ENCODE data around the gene DEFB118.

Gene DEFB118

DNA sequence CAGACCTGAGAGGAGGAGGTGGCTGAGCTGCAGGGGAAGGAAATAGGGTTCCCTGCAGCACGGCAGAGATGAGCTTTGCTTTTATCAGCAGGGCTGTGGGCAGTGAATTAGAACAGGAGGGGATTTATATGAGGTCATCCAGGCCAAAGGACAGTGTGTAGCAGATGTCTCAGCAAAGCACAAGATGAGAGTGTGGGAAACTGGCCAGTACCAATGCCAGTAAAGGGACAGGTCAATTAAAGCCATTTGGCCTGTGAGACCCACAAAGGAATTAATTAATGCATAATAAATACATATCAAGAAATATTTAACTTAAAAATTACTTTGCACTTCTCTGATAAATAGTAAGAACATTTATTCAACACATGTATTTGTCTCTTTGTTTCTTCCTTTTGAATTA is 22.1 kb downstream of the DEFB118 start, which contains the start of gene DEFB119:
TSS of gene DEFB119 (minus strand) at position 101 of the 400 bp plus-strand sequence. CDS start 107 bp downstream, outside the sequence.
- no peak within 1 kb of the TSS for H3K14ac ChIP-seq (ENCODE audit: low read length)
- no peaks in the 10 kb centered on the region for H3K79me2 ChIP-seq (ENCODE audit: control insufficient read depth, insufficient read depth, low read length, poor library complexity)
- H2AFZ ChIP-seq (ENCODE audit: insufficient read depth, low read length, poor library complexity): no peak within 1 kb of the TSS
- H3K9ac ChIP-seq (ENCODE audit: low read length): no peak within 1 kb of the TSS
- no peak within 1 kb of the TSS for H3K4me2 ChIP-seq (ENCODE audit: low read length)
- H3K23ac ChIP-seq (ENCODE audit: low read length): no peak within 1 kb of the TSS
- H2BK12ac ChIP-seq (ENCODE audit: low read length): no peak within 1 kb of the TSS
- no peak within 1 kb of the TSS for H3K27ac ChIP-seq (ENCODE audit: low read depth, low read length)
- H4K8ac ChIP-seq (ENCODE audit: low read depth, low read length): no peak within 1 kb of the TSS
- no CpG with 5 or more reads among the region's 1 CpG for WGBS (ENCODE audit: extremely low coverage, insufficient coverage, insufficient read length)
- H4K12ac ChIP-seq (ENCODE audit: low read depth, low read length): no peak within 1 kb of the TSS
- peaks cover 36% of the 10 kb centered on the region for H3K9me3 ChIP-seq (ENCODE audit: insufficient read depth, low read depth, low read length)
- no peaks in the 10 kb centered on the region for H3K36me3 ChIP-seq (ENCODE audit: control insufficient read depth in 1 of 2, insufficient read depth in 2 of 2, low read length in 2 of 2)
- no peak within 1 kb of the TSS for H4K91ac ChIP-seq (ENCODE audit: low read depth, low read length)
- H3K79me1 ChIP-seq (ENCODE audit: low read length): no peaks in the 10 kb centered on the region
- no peaks in the 10 kb centered on the region for H3K4me1 ChIP-seq (ENCODE audit: control insufficient read depth in 1 of 2, insufficient read depth in 2 of 2, low read length in 2 of 2)
- no peaks in the 10 kb centered on the region for H3K27me3 ChIP-seq (ENCODE audit: insufficient read depth, low read length)
- no peak within 1 kb of the TSS for H2BK120ac ChIP-seq (ENCODE audit: insufficient read depth, low read length, poor library complexity)
- H3K4me3 ChIP-seq (ENCODE audit: low read depth, low read length): no peak within 1 kb of the TSS
- H2BK5ac ChIP-seq (ENCODE audit: low read depth, low read length, poor library complexity): no peak within 1 kb of the TSS
- no peak within 1 kb of the TSS for H3K4ac ChIP-seq (ENCODE audit: low read depth, low read length)
- no peak for DNase-seq
- H2AK5ac ChIP-seq (ENCODE audit: low read length): no peak within 1 kb of the TSS
- no peak within 1 kb of the TSS for H3K18ac ChIP-seq (ENCODE audit: low read length)

DNA sequence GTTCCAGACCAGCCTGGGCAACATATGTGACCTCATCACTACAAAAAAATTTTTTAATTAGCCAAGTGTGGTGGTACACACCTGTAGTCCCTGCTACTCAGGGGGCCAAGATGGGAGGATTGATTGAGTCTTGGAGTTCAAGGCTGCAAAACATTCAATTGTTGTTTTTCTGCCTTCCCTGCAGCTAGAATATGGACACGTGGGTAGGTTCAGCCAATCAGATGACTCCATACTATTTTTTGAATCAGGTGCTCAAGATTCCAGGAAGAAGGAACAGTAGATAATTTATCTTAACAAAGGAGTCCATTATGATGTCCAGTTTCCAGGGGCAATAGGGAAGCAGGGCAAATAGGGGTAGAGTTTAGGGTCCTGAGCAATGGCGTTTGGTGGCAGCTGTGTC is 24.4 kb downstream of the DEFB118 start:
- no peak overlapping the region for H2BK120ac ChIP-seq (ENCODE audit: insufficient read depth, low read length, poor library complexity)
- no peaks in the 10 kb centered on the region for H3K27me3 ChIP-seq (ENCODE audit: insufficient read depth, low read length)
- no peak overlapping the region for H4K91ac ChIP-seq (ENCODE audit: low read depth, low read length)
- no CpG with 5 or more reads among the region's 2 CpGs for WGBS (ENCODE audit: extremely low coverage, insufficient coverage, insufficient read length)
- no peak overlapping the region for H3K14ac ChIP-seq (ENCODE audit: low read length)
- no peak overlapping the region for H2AFZ ChIP-seq (ENCODE audit: insufficient read depth, low read length, poor library complexity)
- no peaks in the 10 kb centered on the region for H3K4me1 ChIP-seq (ENCODE audit: control insufficient read depth in 1 of 2, insufficient read depth in 2 of 2, low read length in 2 of 2)
- peak overlapping the region; percentile 63 for H3K9ac ChIP-seq (ENCODE audit: low read length)
- H3K23ac ChIP-seq (ENCODE audit: low read length): no peak overlapping the region
- no peak overlapping the region for H2BK12ac ChIP-seq (ENCODE audit: low read length)
- H2AK5ac ChIP-seq (ENCODE audit: low read length): no peak overlapping the region
- no peak overlapping the region for H3K18ac ChIP-seq (ENCODE audit: low read length)
- no peak overlapping the region for H3K4me2 ChIP-seq (ENCODE audit: low read length)
- H4K12ac ChIP-seq (ENCODE audit: low read depth, low read length): no peak overlapping the region
- no peak overlapping the region for H3K4me3 ChIP-seq (ENCODE audit: low read depth, low read length)
- H3K79me1 ChIP-seq (ENCODE audit: low read length): no peaks in the 10 kb centered on the region
- peaks cover 29% of the 10 kb centered on the region for H3K9me3 ChIP-seq (ENCODE audit: insufficient read depth, low read depth, low read length)
- H4K8ac ChIP-seq (ENCODE audit: low read depth, low read length): no peak overlapping the region
- no peak overlapping the region for H3K4ac ChIP-seq (ENCODE audit: low read depth, low read length)
- DNase-seq: no peak
- H3K27ac ChIP-seq (ENCODE audit: low read depth, low read length): no peak overlapping the region
- no peak overlapping the region for H2BK5ac ChIP-seq (ENCODE audit: low read depth, low read length, poor library complexity)
- H3K79me2 ChIP-seq (ENCODE audit: control insufficient read depth, insufficient read depth, low read length, poor library complexity): no peaks in the 10 kb centered on the region
- H3K36me3 ChIP-seq (ENCODE audit: control insufficient read depth in 1 of 2, insufficient read depth in 2 of 2, low read length in 2 of 2): no peaks in the 10 kb centered on the region

DNA sequence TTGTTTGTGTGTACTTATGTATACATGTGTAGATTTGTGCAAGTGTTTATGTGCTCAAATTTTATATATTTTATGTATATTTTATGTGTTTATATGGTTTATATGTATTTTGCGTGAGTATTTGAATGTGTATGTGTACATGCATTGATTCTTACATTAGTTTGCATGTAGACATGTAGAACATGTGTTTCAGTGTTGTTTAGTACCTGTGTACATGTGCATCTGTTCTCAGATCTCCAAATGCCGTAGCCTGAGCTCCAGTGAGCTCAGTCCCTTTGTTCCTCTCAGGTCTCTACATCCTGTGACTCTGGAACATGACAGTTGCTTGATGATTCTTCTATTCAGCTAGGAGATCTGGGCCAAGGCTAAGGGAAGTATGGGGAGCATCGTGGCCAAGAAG is 26.5 kb downstream of the DEFB118 start:
- 83% methylated on average over 1 of the region's 3 CpGs for WGBS (ENCODE audit: extremely low coverage, insufficient coverage, insufficient read length)
- DNase-seq: no peak
- no peaks in the 10 kb centered on the region for H3K79me2 ChIP-seq (ENCODE audit: control insufficient read depth, insufficient read depth, low read length, poor library complexity)

DNA sequence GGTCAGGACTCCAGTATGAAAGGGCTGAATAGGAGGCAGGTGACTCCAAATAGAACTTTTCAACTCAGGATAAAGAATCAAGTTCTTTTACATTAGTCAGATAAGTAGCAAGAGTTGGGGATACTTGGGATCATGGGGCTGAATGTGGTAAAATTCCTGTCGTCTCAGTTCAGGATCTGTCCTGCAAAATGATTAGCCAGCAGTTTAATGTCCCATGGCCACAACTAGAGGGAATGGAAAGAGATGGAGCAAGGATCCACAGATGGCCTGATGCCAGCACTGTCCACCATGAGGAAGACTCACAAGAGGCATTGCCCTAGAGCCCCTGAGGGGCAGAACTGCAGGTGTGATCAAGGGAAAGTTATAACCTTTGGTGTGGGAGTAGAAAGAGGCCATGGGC is 35.5 kb downstream of the DEFB118 start:
- no peak for DNase-seq
- no peak overlapping the region for H3K14ac ChIP-seq (ENCODE audit: low read length)
- no peaks in the 10 kb centered on the region for H3K79me2 ChIP-seq (ENCODE audit: control insufficient read depth, insufficient read depth, low read length, poor library complexity)
- no peak overlapping the region for H3K27ac ChIP-seq (ENCODE audit: low read depth, low read length)
- no peak overlapping the region for H3K4me3 ChIP-seq (ENCODE audit: low read depth, low read length)
- H3K23ac ChIP-seq (ENCODE audit: low read length): no peak overlapping the region
- no CpG with 5 or more reads among the region's 1 CpG for WGBS (ENCODE audit: extremely low coverage, insufficient coverage, insufficient read length)
- no peaks in the 10 kb centered on the region for H3K79me1 ChIP-seq (ENCODE audit: low read length)
- H3K4me1 ChIP-seq (ENCODE audit: control insufficient read depth in 1 of 2, insufficient read depth in 2 of 2, low read length in 2 of 2): no peaks in the 10 kb centered on the region
- no peaks in the 10 kb centered on the region for H3K36me3 ChIP-seq (ENCODE audit: control insufficient read depth in 1 of 2, insufficient read depth in 2 of 2, low read length in 2 of 2)
- no peak overlapping the region for H4K12ac ChIP-seq (ENCODE audit: low read depth, low read length)
- H2BK12ac ChIP-seq (ENCODE audit: low read length): no peak overlapping the region
- H3K27me3 ChIP-seq (ENCODE audit: insufficient read depth, low read length): no peaks in the 10 kb centered on the region
- no peak overlapping the region for H4K91ac ChIP-seq (ENCODE audit: low read depth, low read length)
- H3K9ac ChIP-seq (ENCODE audit: low read length): no peak overlapping the region
- H2BK5ac ChIP-seq (ENCODE audit: low read depth, low read length, poor library complexity): no peak overlapping the region
- peaks cover 24% of the 10 kb centered on the region for H3K9me3 ChIP-seq (ENCODE audit: insufficient read depth, low read depth, low read length)
- no peak overlapping the region for H4K8ac ChIP-seq (ENCODE audit: low read depth, low read length)
- no peak overlapping the region for H2BK120ac ChIP-seq (ENCODE audit: insufficient read depth, low read length, poor library complexity)
- H2AFZ ChIP-seq (ENCODE audit: insufficient read depth, low read length, poor library complexity): no peak overlapping the region
- H3K4ac ChIP-seq (ENCODE audit: low read depth, low read length): no peak overlapping the region
- no peak overlapping the region for H2AK5ac ChIP-seq (ENCODE audit: low read length)
- no peak overlapping the region for H3K4me2 ChIP-seq (ENCODE audit: low read length)
- H3K18ac ChIP-seq (ENCODE audit: low read length): no peak overlapping the region

More for the DNA sequence above, 26.5 kb downstream of the DEFB118 start:
- Histone ChIP-seq H4K91ac (ENCODE audit: low read depth, low read length) (no peak overlapping the region), H2AFZ (ENCODE audit: insufficient read depth, low read length, poor library complexity) (no peak overlapping the region), H3K4me3 (ENCODE audit: low read depth, low read length) (no peak overlapping the region), H2BK5ac (ENCODE audit: low read depth, low read length, poor library complexity) (no peak overlapping the region), H3K9me3 (ENCODE audit: insufficient read depth, low read depth, low read length) (peaks cover 27% of the 10 kb centered on the region), H2AK5ac (ENCODE audit: low read length) (no peak overlapping the region), H4K8ac (ENCODE audit: low read depth, low read length) (no peak overlapping the region), H3K18ac (ENCODE audit: low read length) (no peak overlapping the region), H3K9ac (ENCODE audit: low read length) (no peak overlapping the region), H3K27me3 (ENCODE audit: insufficient read depth, low read length) (no peaks in the 10 kb centered on the region), H3K36me3 (ENCODE audit: control insufficient read depth in 1 of 2, insufficient read depth in 2 of 2, low read length in 2 of 2) (no peaks in the 10 kb centered on the region), H3K4ac (ENCODE audit: low read depth, low read length) (no peak overlapping the region), H2BK120ac (ENCODE audit: insufficient read depth, low read length, poor library complexity) (no peak overlapping the region), H3K23ac (ENCODE audit: low read length) (no peak overlapping the region), H3K27ac (ENCODE audit: low read depth, low read length) (no peak overlapping the region), H3K79me1 (ENCODE audit: low read length) (no peaks in the 10 kb centered on the region), H3K14ac (ENCODE audit: low read length) (no peak overlapping the region), H3K4me2 (ENCODE audit: low read length) (no peak overlapping the region), H2BK12ac (ENCODE audit: low read length) (no peak overlapping the region), H4K12ac (ENCODE audit: low read depth, low read length) (no peak overlapping the region), H3K4me1 (ENCODE audit: control insufficient read depth in 1 of 2, insufficient read depth in 2 of 2, low read length in 2 of 2) (no peaks in the 10 kb centered on the region)

Data from trophoblast cell (in vitro differentiated cells and primary cell).